Sigmoid colon (tissue), 7 donors: Measurements from ENCODE around the gene ZNF319. TPM values are rescaled to one million over a fixed set of nuclear protein-coding genes. Genes with fewer than 3 reads are reported as not detected.

Source experiments
- DNase-seq: peaks from one replicate; pipeline ENCODE4 v3.0.0-alpha.2; 2019
- H3K27ac ChIP-seq, 4 donors: fragments of 200-600 bp; sonication (generic); one replicate each; pipeline ENCODE4 v1.5.1; 2016 to 2019; ENCODE audit warnings: mild to moderate bottlenecking in 1 of 4
- H3K27me3 ChIP-seq, 3 donors: fragments of 200-600 bp; sonication (generic); one replicate each; pipeline ENCODE4 v1.5.1; 2019; ENCODE audit warnings: mild to moderate bottlenecking in 1 of 3
- H3K36me3 ChIP-seq, 4 donors: fragments of 200-600 bp; sonication (generic); one replicate each; pipeline ENCODE4 v1.5.1; 2016 to 2019
- H3K4me1 ChIP-seq, 4 donors: fragments of 200-600 bp; sonication (generic); one replicate each; pipeline ENCODE4 v1.5.1; 2017 to 2019
- H3K4me3 ChIP-seq, 4 donors: fragments of 200-600 bp; sonication (generic); one replicate each; pipeline ENCODE4 v1.5.1; 2017 to 2019; ENCODE audit warnings: mild to moderate bottlenecking in 2 of 4, moderate library complexity in 1 of 4
- H3K9me3 ChIP-seq, 4 donors: fragments of 200-600 bp in 3 of 4; sonication (generic) in 3 of 4; one replicate each; pipeline versions ENCODE4 v1.5.1 to v1.6.1; 2013 to 2019
- CTCF ChIP-seq, 4 experiments: fragments of 450-650 bp in 3 of 4; fragments of 200-600 bp in 1 of 4; IDR thresholded peaks; one replicate each; pipeline ENCODE4 v1.5.1; 2016 to 2019; ENCODE audit warnings: antibody characterized with exemption in 4 of 4, mild to moderate bottlenecking in 3 of 4, moderate library complexity in 2 of 4
- EP300 ChIP-seq, 4 donors: sonication (generic); formaldehyde crosslinking; IDR thresholded peaks; one replicate each; pipeline ENCODE4 v1.6.1; 2017; ENCODE audit warnings: antibody characterized with exemption in 4 of 4
- POLR2A ChIP-seq, 2 donors: fragments of 450-650 bp; IDR thresholded peaks; one replicate each; pipeline ENCODE4 v1.6.1; 2016; ENCODE audit warnings: antibody characterized with exemption in 2 of 2, mild to moderate bottlenecking in 2 of 2, moderate library complexity in 2 of 2
- POLR2AphosphoS5 ChIP-seq, 4 donors: sonication (generic); formaldehyde crosslinking; IDR thresholded peaks; one replicate each; pipeline ENCODE4 v1.6.1; 2017; ENCODE audit warnings: antibody characterized with exemption in 4 of 4
- WGBS, 2 donors: extraction: QIAGEN DNeasy Blood & Tissue Kit; methylation state at CpG; one replicate each; pipeline ENCODE4 v1.1.7; 2013; 5-methylcytosine and 5-hydroxymethylcytosine counted together
- intact Hi-C: fragments of 100-400 bp; cut with DNase I; formaldehyde crosslinking; loops from one replicate; pipeline ENCODE4 v1.15.1; 2023
- polyA plus RNA-seq, 3 donors: library from polyadenylated mRNA; stranded (reverse); fragments of 200-250 nt; gene quantifications; one replicate each; pipeline ENCODE4 v1.2.3, GENCODE V29; 2013
- total RNA-seq, 4 donors: library from RNA; depleted of rRNA; stranded (reverse); fragments of >200 nt; gene quantifications; one replicate each; pipeline ENCODE4 v1.1.0, GENCODE V29; 2016
- donor health status: healthy with polysubstance abuse.
- donor health status: Bipolar disorder and iron deficiency.
- donor health status: healthy.

The ZNF319 gene
- total and polyA plus RNA-seq, 7 donors, result 1.2 to 5.7 (median 4.8) TPM

DNA sequence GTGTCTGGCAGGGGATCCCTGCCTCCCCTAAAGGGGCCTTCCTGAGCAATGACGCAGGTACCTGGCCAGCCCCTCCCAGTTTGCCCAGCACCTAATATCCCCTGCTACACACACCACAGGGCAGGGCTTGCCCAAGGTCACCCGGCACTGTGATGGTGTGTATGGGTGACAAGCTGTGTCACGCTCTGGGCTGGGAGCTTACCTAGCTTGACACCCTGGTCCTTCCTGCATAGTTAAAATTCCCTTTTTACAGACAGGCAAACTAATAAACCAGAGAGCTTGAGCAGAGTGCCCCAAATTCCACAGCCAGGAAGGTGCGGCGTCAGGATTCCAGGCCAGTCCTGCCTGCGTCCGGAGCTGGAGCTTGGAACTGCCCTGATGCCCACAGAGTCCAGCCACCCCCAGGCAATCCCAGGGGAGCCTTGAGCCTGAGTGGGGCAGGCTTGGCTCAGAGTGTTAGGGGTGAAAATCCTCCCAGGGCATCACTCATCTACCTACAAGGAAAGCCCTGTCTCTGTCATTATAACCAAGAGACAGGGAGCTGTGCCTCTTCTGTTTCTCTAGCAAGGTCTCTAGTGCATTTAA, 43.2 kb upstream of the ZNF319 start:
- Histone ChIP-seq H3K27me3 (no peaks in the 10 kb centered on the region), H3K4me3 (no peak overlapping the region), H3K9me3 (no peaks in the 10 kb centered on the region), H3K36me3 (peaks cover 0 to 62% (median 8%) of the 10 kb centered on the region in 4 donors), H3K4me1 (no peaks in the 10 kb centered on the region), H3K27ac (no peak overlapping the region)
- no peak for DNase-seq
- WGBS, 2 donors, result 92 to 93% methylated on average over 7 of the region's 7 CpGs
- intact Hi-C loops, result no loop called here
- TF ChIP-seq CTCF (IDR thresholded peaks at IDR 0.05) (no peak), POLR2AphosphoS5 (IDR thresholded peaks at IDR 0.05) (no peak), EP300 (IDR thresholded peaks at IDR 0.05) (no peak), POLR2A (IDR thresholded peaks at IDR 0.05) (no peak)

GRCh38 chr16:58042886-58043515, 42.5 kb upstream of the ZNF319 start:
- Histone ChIP-seq H3K4me3 (no peak overlapping the region), H3K9me3 (no peaks in the 10 kb centered on the region), H3K27me3 (no peaks in the 10 kb centered on the region), H3K4me1 (no peaks in the 10 kb centered on the region), H3K27ac (no peak overlapping the region), H3K36me3 (peaks cover 0 to 69% (median 8%) of the 10 kb centered on the region in 4 donors)
- WGBS, 2 donors, result 95 to 96% methylated on average over 16 of the region's 16 CpGs
- TF ChIP-seq POLR2A (IDR thresholded peaks at IDR 0.05), result no peak
- TF ChIP-seq EP300 (IDR thresholded peaks at IDR 0.05), result no peak
- no peak for TF ChIP-seq CTCF (IDR thresholded peaks at IDR 0.05)
- TF ChIP-seq POLR2AphosphoS5 (IDR thresholded peaks at IDR 0.05), result no peak
- DNase-seq, result no peak
- intact Hi-C loops, result no loop called here

GRCh38 chr16:58042001-58042885, 41.8 kb upstream of the ZNF319 start:
- H3K36me3 ChIP-seq, result peaks cover 0 to 73% (median 8%) of the 10 kb centered on the region in 4 donors
- no peaks in the 10 kb centered on the region for H3K4me1 ChIP-seq
- DNase-seq, result no peak
- no peaks in the 10 kb centered on the region for H3K9me3 ChIP-seq
- intact Hi-C loops, result no loop called here
- no peak overlapping the region for H3K27ac ChIP-seq
- no peaks in the 10 kb centered on the region for H3K27me3 ChIP-seq
- WGBS, 2 donors, result 91 to 94% methylated on average over 22 of the region's 22 CpGs
- TF ChIP-seq POLR2AphosphoS5 (IDR thresholded peaks at IDR 0.05), result no peak
- TF ChIP-seq EP300 (IDR thresholded peaks at IDR 0.05), result no peak
- no peak for TF ChIP-seq POLR2A (IDR thresholded peaks at IDR 0.05)
- no peak for TF ChIP-seq CTCF (IDR thresholded peaks at IDR 0.05)
- H3K4me3 ChIP-seq, result no peak overlapping the region

GRCh38 chr16:58041628-58041955, 41.1 kb upstream of the ZNF319 start:
- H3K36me3 ChIP-seq, result peaks cover 0 to 73% (median 8%) of the 10 kb centered on the region in 4 donors

More at GRCh38 chr16:58041628-58041955, 41.1 kb upstream of the ZNF319 start:
- H3K4me3 ChIP-seq, result no peak overlapping the region
- TF ChIP-seq POLR2AphosphoS5 (IDR thresholded peaks at IDR 0.05), result no peak
- TF ChIP-seq POLR2A (IDR thresholded peaks at IDR 0.05), result no peak
- no peak for TF ChIP-seq CTCF (IDR thresholded peaks at IDR 0.05)
- TF ChIP-seq EP300 (IDR thresholded peaks at IDR 0.05), result no peak
- H3K9me3 ChIP-seq, result no peaks in the 10 kb centered on the region
- DNase-seq, result no peak
- no peaks in the 10 kb centered on the region for H3K27me3 ChIP-seq
- 92 to 93% methylated on average over 18 of the region's 18 CpGs for WGBS, 2 donors
- H3K27ac ChIP-seq, result no peak overlapping the region
- H3K4me1 ChIP-seq, result no peaks in the 10 kb centered on the region
- intact Hi-C loops, result no loop called here
